ENCODE measurements around the gene ANTXRL.
A peak's percentile ranks its signal among the peaks of the same experiment; 100 is the strongest.
"Not testable (repeated sequence)": the region's sequence is repeated elsewhere in the genome, so short reads cannot be mapped to it uniquely, and the experiment has no call there.

The ANTXRL gene

DNA sequence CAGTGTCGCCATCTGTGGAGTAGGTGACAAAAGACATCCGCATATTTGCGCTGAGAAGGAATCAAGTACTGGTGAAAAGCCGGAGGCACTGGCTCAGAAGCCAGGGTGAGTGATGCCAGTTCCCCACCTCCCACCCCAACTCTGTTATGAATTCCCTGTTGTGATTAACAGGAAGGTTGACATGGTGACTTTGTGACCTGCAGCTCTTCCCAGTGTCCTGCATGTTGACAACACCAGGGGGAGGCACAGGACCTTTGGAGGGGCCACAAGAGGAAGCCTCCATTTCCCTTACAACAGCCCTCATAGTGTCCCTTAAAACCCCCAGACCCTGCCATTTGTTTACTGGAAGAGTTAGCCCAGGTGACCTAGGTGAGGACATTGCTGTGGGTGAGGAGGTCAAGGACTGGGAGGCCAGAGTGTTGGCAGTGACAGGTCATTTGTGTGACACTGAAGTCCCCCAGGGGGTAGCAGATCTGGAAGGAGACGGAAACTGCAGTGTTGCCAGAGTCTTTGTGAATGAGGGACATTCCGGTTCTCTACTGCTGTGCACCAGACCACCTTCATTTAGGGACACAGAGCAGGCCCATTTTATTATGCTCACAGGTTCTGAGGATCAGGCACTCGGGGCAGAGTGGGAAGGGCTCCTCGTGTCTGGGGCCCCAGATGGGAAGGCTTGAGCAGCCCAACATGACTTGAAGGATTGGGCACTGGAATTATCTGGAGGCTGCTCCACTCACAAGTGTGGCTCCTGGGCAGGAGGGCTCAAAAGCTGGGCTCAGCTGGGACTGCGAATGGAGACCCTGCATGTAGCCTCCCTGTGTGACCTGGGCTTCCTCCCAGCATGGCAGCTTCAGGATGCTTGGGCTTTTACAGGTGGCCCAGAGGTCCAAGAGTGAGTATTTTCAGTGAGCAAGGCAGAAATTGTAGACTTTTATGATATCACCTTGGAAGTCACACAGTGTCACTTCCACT, 13.0 kb upstream of the ANTXRL start:
- DNase-seq, result peak; percentile 2

DNA sequence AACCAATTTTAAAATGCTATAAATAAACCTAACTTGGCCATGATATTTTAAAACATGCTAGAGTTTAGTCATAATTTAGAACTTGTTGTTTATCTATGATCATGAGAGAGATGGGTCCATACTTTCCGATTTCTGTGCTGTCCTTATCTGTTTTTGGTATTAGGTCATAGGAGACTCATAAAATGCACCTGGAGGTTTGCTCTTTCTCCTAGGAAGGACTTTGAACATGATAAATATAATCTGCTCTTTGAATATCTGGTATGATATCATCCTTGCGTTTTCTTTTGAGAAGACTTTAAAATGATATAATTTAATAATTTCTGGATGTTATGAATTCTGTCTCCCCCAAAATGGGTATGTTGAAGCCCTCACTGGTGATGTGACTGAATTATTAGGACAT, 9.0 kb upstream of the ANTXRL start:
- DNase-seq, result no peak

DNA sequence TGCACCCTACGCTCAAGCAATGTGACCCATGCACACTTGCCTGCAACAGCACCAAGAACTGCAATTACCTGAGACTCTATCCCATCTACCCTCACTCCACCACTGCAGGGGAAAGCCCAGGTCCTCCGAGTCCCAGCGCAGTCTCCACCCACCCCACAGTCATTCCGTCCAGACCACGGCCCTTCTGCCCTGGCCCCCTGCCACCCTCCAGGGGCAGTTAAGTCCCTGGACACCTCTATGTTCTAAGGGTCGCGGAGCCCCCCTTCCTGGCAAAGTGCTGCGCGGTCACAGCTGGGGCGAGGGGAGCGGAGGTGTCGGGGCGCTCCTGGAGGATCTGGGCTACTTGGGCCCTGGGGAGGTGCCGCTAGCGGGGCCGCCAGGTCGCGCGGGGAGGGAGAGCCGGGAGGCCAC, 4.4 kb upstream of the ANTXRL start:
- not testable (repeated sequence) for DNase-seq

DNA sequence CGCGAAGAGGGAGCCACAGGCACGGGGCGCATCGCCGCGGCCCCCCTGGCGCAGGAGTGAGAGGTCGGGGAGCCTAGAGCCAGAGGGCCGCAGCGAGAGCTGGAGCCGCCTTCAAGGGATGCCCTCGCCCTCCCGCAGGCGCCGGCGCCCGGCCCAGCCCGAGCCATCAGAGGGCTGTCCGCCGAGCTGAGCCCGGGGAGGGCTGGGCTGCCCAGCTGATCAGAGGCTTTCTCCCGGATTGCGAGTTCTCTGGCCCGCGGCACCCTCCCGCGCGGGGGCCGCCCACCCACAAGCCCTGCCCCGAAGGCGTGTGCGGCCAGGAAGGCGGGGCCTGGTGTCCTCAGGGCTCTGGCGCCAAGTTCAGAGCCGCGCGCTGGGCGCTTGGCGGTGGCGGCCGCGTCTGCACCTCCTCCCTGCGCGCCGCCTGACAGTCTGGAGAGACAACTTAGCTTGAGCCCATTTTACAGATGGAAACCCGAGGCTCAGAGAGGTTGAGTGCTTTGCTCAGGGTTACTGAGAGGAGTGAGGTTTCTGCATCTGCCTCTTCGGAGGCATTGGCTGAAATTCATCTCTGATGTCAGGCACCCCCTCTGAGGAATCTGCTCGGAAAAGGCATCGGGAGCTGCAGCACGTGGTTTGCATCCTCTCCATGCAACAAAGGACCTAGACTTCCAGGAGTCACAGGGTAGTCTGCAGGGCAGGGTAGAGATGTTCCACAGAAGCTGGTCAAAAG, 3.8 kb upstream of the ANTXRL start:
- DNase-seq, result peak; percentile 62

DNA sequence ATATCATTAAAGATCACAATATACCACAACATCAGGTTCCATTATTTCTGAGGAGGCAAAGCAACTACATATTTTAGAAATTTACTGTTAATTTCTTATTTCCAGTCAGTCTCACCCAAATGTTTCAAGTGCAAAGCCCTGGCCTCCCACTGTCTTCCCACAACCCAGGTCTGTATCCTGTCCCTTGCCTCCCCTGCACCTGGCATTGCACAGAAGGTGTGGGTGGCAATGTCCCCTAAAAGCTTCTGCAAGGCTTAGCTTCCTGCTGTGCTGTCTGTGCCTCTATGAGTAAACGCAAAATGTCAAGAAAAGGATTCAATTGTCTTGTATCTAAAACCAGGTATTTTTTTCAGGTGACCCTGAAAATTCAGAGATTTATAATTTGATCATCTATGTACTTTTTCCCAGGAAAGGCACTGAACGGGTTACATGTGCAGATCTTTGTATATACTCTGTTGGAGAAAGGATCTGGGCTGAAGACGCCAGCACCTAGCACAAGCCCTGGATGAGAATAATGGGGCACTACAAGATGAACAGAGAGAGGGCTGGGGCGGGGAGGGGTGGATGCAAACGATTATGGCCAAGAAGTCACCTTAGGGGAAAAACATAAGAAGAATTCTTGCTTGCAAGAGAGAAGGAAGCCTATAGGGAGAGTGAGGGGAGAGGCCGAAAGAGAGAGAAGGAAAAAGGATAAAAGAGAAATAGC, 3.1 kb upstream of the ANTXRL start:
- no peak for DNase-seq

DNA sequence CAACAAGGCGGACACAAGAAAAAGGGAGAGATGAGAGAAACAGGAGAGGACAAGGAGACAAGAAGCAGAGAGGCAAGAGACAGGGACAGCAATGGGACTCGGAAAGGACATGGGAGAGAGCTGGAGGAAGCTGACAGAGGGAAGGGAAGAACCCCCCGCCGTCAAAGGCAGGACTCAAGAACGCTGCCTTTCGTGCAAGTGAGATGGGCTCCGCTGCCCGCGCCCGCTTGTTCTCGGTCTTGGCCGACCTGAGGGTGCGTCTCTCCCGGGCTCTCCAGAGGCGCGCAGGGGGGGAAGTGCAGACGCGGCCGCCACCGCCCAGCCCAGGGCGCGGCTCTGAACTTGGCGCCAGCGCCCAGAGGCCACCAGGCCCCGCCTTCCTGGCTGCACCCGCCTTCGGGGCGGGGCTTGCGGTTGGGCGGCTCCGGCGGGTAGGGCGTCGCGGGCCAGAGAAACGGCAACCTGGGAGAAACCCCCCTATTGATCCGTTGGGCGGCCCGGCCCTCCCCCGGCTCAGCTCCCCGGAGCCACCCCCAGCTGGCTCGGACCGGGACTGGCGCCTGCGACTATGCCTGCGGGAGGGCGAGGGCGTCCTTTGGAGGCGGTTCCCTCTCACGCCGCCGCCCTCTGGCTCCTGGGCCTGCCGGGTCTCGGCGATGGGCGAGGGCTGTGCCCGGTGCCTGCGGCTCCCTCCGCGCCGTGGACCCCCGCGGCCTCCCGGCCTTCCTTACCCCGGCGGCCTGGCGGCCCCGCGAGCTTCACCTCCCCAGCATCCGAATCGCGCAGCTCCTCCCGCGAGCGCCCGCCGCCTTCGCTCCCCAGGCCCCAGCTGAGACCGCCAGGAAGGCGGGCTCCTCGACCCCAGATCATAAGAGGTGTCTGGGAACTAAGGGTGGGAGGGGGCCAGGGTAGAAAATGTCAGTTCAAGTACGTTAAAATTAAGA, 2.2 kb upstream of the ANTXRL start:
- DNase-seq, result peak; percentile 73

DNA sequence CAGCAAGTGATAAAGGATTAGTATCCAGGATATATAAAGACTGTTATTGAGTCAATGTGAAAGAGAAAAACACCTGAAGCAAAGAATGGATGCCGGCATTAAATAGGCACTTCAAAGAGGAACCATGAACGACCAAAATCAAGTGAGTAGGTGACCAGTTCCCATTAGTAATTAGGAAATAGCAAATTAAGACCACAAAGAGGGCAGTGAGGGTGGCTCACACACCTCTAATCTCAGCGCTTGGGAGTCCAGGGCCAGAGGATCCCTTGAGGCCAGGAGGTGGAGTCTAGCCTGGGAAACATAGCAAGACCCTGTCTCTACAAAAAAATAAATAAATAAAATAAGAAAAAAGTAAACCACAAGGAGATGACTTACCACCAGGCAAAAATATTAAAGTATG, 1.5 kb upstream of the ANTXRL start:
- no peak for DNase-seq

DNA sequence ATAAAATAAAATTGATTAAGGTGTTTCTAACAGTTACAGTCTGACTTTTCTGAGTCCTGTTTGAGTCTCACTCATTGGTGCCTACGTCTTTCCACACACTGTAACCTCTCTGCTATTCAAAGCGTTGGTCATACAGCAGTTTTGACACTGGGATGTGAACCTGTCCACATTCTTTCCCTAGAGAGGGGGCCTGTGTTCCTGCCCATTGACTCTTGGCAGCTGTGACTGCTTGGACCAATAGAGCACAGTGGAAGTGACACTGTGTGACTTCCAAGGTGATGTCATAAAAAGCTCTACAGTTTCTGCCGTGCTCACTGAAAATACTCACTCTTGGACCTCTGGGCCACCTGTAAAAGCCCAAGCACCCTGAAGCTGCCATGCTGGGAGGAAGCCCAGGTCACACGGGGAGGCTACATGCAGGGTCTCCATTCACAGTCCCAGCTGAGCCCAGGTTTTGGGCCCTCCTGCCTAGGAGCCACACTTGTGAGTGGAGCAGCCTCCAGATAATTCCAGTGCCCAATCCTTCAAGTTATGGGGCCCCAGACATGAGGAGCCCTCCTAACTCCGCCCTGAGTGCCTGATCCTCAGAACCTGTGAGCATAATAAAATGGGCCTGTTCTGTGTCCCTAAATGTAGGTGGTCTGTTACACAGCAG, 704 bp upstream of the ANTXRL start:
- DNase-seq, result no peak

DNA sequence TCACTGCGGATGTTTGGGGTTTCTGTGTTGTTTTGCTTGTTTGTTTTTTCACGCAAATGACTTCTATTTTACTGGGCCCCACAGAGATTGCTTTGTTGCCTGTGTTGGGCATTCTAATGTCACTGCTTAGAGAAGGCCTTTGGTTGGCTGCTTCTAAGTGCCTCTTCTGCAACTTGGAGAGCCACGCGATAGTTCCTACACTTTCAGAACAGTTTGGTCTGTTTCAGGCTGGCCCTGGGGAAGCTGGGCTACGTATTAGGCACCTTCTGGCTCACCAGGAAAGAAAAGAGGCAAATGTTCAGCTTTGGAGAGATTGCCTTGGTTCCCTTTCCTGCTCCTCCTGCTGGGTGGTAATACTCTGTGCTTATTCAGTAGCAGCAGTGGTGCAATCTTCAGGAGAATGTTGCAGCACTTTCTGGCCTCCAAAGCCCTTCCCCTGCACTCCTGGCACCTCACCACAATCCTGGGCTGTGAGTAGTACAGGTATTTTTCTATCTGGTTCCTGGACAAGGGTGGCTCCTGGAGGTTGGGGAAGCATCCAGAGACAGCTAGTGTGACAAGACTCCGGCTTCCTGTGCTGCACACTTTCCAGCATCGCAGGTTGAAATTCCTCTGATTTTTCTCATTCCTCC, 1.2 kb downstream of the ANTXRL start:
- DNase-seq, result no peak

DNA sequence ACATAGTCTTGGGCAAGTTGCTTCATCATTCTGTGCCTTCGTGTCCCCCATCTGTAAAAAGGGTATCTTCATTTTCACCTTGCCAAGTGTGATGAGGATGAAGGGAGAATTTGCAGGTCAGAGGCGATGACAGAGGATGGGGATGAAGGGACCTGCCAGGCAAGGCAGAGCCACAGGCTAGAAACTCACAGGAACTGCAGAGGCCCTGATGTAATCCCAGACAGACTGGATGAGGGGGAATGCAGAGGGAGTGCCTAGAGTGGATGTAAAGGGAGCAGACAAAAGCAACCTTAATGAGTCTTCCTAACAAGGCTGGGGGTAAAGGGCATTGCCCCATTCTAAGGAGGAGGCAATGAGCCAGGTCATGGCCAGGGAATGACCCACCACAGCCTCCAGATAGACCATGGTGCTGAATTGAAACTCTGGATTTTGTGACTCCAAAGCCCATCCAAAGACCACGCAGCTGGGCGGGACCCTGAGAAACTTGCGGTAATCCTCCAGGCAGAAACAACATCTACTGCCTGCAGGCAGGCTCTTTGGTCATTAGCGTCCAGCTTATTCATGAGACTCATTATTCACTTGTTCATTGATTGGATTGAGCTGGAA, 1.9 kb downstream of the ANTXRL start:
- DNase-seq, result no peak

DNA sequence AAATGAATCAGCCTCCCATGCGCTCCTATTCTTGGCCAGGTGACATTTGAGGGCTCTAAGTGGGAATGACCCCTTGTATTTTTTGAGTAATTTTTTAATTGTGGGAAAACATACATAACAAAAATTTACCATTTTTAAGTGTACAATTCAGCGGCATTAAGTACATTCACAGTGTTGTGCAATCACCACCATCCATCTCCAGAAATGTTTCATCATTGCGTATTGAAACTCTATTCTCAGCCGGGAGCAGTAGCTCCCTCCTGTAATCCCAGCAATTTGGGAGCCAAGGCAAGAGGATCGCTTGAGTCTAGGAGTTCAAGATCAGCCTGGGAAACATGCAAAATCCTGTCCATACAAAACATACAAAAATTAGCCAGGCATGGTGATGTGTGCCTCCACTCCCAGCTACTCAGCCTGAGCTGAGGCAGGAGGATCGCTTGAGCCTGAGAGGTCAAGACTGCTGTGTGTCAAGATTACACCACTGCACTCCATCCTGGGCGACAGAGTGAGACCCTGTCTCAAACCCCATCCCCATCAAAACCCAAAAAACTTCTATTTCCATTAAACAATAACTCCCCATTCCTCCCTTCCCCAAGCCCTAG, 2.5 kb downstream of the ANTXRL start:
- no peak for DNase-seq

DNA sequence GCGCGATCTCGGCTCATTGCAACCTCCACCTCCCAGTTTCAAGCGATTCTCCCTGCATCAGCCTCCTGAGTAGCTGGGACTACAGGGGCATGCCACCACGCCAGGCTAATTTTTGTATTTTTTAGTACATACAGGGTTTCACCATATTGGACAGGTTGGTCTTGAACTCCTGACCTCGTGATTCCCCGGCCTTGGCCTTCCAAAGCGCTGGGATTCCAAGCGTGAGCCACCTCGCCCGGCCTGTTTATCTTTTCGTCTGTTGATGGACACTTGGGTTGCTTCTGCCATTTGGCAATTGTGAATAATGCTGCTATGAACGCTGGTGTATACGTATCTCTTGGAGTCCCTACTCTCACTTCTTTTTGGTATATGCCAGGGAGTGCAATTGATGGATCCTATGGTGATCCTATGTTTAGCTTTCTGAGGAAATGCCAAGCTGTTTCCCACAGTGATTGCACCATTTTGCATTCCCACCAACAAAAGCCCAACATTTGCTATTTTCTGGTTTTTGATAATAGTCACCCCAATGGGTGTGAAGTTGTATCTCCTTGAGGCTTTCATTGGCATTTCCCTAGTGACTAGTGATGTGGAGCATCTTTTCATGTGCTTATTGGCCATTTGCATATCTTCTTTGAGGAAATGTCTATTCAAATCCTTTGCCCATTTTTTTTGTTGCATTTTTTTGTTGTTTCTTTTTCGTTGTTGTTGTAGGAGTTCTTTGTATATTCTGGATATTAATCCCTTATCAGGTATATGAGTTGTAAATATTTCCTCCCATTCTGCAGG, 3.5 kb downstream of the ANTXRL start:
- no peak for DNase-seq

DNA sequence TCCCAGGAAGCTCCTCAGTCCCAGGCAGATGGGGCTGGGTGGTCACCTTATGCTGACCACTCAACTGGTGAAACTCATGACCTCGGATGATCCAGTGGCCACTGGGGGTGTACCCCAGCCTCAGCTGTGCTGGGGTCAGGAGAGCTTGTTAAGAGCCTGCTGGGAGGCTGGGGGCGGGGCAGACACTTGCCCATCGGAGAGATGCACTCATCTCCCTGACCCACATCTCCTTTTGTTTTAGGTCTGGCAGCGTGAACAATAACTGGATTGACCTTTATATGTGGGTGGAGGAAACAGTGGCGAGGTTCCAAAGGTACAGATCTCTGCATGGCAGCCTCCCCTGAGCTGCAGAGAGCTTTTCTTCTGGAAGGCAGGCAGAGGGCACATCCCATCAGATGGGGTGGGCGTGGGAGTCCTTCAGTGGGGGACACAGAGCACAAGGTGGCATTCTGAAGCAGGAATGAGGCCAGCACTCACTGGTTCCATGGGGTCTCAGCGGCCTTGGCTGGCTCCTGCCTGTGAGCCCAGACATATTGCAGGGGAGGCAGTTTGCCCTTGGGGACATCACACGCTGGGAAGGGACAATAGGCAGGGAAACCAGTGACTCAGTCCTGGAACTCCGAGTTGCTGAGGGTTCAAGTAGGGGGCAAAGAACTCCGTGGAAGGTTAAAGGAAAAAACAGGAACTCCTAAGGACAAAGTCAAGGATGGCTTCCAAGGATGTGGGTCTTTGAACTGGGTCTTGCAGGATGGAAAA, 5.2 kb downstream of the ANTXRL start:
- DNase-seq, result no peak

DNA sequence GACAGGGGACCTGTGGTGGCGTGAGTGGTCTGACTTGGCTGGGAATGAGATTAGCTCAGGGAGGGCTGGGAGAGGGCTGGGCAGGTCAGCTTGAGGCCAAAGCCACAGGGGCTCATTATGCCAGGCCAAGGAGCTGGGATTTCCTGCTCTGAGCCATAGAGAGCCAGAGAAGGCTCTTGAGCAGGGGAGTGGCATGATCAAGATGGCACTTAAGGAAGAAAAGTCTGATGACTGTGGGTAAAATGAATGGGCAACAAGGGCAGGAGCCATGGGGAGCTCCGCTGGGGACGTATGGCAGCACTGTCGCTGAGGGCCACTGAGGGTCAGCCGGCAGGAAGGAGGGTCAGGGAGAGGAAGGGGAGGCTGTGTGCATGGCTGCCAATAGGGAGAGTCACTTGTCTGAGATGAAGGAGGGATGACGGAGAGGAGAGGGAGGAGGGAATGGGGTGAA, 5.8 kb downstream of the ANTXRL start:
- DNase-seq, result no peak

DNA sequence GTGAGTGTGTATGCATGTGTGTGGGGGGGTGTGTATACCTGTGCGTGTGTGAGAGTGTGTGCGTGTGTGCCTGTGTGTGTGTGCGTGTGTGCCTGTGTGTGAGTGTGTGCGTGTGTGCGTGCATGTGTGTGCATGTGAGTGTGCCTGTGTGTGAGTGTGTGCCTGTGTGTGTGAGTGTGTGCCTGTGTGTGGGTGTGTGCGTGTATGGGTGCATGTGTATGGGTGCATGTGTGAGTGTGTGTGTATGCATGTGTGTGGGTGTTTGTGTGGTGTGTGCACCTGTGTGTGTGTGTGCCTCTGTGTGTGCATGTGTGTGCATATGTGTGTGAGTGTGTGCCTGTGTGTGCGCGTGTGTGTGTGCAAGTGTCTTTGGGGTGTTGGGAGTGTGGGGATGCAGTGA, 6.4 kb downstream of the ANTXRL start:
- no peak for DNase-seq

DNA sequence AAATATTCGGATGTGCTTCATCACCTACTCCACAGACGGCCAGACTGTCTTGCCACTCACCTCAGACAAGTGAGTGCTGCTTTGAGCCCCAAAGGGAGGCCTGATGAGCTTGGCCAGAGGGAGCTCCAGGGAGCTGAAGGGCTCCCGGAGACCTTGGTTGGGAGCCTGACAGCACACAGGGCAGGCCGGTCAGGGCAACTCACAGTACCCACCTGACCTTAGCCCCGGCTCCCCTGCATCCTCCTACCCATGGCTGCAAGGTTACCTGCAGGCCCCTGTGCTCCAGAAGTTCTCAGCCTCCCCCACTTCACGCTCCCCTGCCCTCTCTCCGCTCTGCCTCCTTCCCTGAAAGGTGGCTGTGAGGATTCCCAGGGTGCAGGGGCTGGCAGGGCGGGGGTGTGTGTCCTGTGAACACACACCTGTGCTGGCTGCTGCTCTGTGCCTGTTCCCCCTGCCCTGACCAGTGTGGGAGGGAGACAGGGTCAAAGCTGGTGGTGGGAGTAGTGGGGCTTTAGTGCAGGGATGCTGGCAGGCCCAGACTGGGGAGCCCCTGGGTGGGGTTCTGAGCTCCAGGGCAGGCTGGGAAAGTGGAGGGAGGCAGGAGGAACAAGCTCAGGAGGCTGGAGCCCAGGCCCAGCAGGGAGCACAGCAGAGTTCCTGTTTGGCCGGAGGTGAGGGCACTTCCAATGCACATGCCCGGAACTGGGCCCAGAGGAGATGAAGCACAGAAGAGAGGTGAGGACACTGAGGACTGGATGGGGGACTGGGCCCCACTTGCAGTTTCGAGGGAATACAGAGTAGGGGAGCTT, 7.2 kb downstream of the ANTXRL start:
- no peak for DNase-seq

DNA sequence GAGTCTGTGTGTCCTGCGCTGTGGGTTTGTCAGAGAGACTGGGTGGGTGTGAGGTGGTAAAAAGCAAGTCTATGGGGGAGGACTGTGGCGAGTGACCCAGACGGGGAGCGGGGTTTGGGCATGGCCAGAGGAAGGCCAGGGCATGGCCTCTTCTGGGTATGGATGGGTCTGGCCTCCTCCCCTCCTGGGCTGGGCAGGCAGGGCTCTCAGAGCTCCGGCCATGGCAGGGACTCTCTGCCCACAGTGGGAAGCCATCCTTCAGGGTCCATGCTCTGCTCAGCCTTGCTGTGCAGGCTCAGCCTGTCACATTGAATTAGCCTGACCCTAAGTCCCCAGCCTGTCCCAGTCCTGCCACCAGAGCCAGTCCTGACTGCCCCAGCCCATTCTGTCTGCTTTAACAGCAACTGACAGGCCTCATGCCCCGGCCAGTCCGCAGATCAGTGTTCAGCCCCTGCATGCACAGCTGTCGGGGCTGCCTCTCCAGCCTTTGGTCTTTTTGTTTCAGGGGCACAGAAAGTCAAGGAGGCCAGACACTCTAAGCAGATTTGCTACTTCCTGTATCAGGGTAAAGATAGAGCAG, 7.9 kb downstream of the ANTXRL start:
- no peak for DNase-seq

Data from fibroblast of skin of scalp (primary cell).